GM23338 (cell line): ENCODE data around the gene CCDC32. TPM values are rescaled to one million over a fixed set of nuclear protein-coding genes. Genes with fewer than 3 reads are reported as not detected.

Source experiments
- ATAC-seq: fragments of 200-7000 bp; cut with Tn5 transposase; 3 replicates; pipeline ENCODE4 v1.9.1; 2020
- DNase-seq: peaks from one replicate; pipeline ENCODE4 v3.0.0-alpha.2; 2015; ENCODE audit warnings: low spot score
- H2AFZ ChIP-seq: fragments of 200-600 bp; sonication (generic); 2 replicates; pipeline ENCODE4 v1.8.0; 2016; ENCODE audit warnings: antibody characterized with exemption, mild to moderate bottlenecking, moderate library complexity
- H3F3A ChIP-seq: fragments of 200-600 bp; sonication (generic); replicated peaks from 2 replicates; pipeline ENCODE4 v1.8.0; 2017; ENCODE audit warnings: antibody characterized with exemption, mixed run types, low read depth
- H3K27ac ChIP-seq: fragments of 200-600 bp; sonication (generic); 2 replicates; pipeline ENCODE4 v1.6.1; 2016; ENCODE audit warnings: low read depth
- H3K27me3 ChIP-seq: fragments of 200-600 bp; sonication (generic); 2 replicates; pipeline ENCODE4 v1.8.0; 2016; ENCODE audit warnings: mild to moderate bottlenecking, mixed run types, moderate library complexity; ENCODE audit not compliant: insufficient read depth
- H3K36me3 ChIP-seq: fragments of 200-600 bp; sonication (generic); 2 replicates; pipeline ENCODE4 v1.8.0; 2016; ENCODE audit warnings: mild to moderate bottlenecking; ENCODE audit not compliant: insufficient read depth
- H3K4me1 ChIP-seq: fragments of 200-600 bp; sonication (generic); 2 replicates; pipeline ENCODE4 v1.8.0; 2016; ENCODE audit warnings: mild to moderate bottlenecking, moderate library complexity; ENCODE audit not compliant: insufficient read depth
- H3K4me2 ChIP-seq: fragments of 200-600 bp; sonication (generic); 2 replicates; pipeline ENCODE4 v1.7.1; 2017; ENCODE audit warnings: mixed run types
- H3K4me3 ChIP-seq: fragments of 200-600 bp; sonication (generic); 2 replicates; pipeline ENCODE4 v1.6.1; 2016; ENCODE audit warnings: mixed run types
- H3K79me2 ChIP-seq: fragments of 200-600 bp; sonication (generic); replicated peaks from 2 replicates; pipeline ENCODE4 v1.8.0; 2017; ENCODE audit warnings: mild to moderate bottlenecking; ENCODE audit not compliant: insufficient read depth
- H3K9me2 ChIP-seq: fragments of 200-600 bp; sonication (generic); 2 replicates; pipeline ENCODE4 v1.8.0; 2017; ENCODE audit not compliant: insufficient read depth
- H4K20me1 ChIP-seq: fragments of 200-600 bp; sonication (generic); replicated peaks from 2 replicates; pipeline ENCODE4 v1.8.0; 2017; ENCODE audit warnings: mild to moderate bottlenecking; ENCODE audit not compliant: insufficient read depth
- H3K27ac Mint-ChIP-seq: 2 replicates; pipeline ENCODE4 v1.8.0; 2020; ENCODE audit warnings: inconsistent platforms, mild to moderate bottlenecking, moderate library complexity, mixed read lengths
- H3K27me3 Mint-ChIP-seq: 3 replicates; pipeline ENCODE4 v1.8.0; 2022; ENCODE audit warnings: low read depth, mild to moderate bottlenecking, moderate library complexity, mixed read lengths, inconsistent platforms; ENCODE audit not compliant: insufficient read depth, poor library complexity
- H3K36me3 Mint-ChIP-seq: 3 replicates; pipeline ENCODE4 v1.8.0; 2021; ENCODE audit warnings: low read depth, mild to moderate bottlenecking, inconsistent platforms, moderate library complexity, mixed read lengths
- H3K4me1 Mint-ChIP-seq: 3 replicates; pipeline ENCODE4 v1.8.0; 2020; ENCODE audit warnings: mild to moderate bottlenecking, inconsistent platforms, mixed read lengths
- H3K4me3 Mint-ChIP-seq: 3 replicates; pipeline ENCODE4 v1.8.0; 2021; ENCODE audit warnings: moderate library complexity, mild to moderate bottlenecking, inconsistent platforms, mixed read lengths
- H3K9me3 Mint-ChIP-seq: 3 replicates; pipeline ENCODE4 v1.8.0; 2020; ENCODE audit warnings: moderate library complexity, mild to moderate bottlenecking, inconsistent platforms, mixed read lengths
- CREB1 ChIP-seq: fragments of 250-450 bp; sonication (Bioruptor Pico); IDR thresholded peaks from 2 replicates; pipeline ENCODE4 v1.5.0; 2020; ENCODE audit warnings: low read depth, mild to moderate bottlenecking, moderate library complexity
- CTCF ChIP-seq, 2 experiments: fragments of 200-600 bp in 1 of 2; sonication (generic) in 1 of 2; conservative IDR thresholded peaks; 2 replicates each; pipeline versions ENCODE4 v1.5.1 to v1.6.1; 2016 to 2017; ENCODE audit warnings: antibody characterized with exemption in 2 of 2, low read depth in 2 of 2, mild to moderate bottlenecking in 2 of 2, moderate library complexity in 1 of 2
- ETS1 ChIP-seq: IDR thresholded peaks from 2 replicates; pipeline ENCODE4 v1.6.1; 2016; ENCODE audit warnings: antibody characterized with exemption
- EZH2phosphoT487 ChIP-seq: fragments of 200-600 bp; sonication (generic); IDR thresholded peaks from one replicate; pipeline ENCODE4 v1.8.1; 2018; ENCODE audit warnings: antibody characterized with exemption; ENCODE audit not compliant: unreplicated experiment
- NANOG ChIP-seq: IDR thresholded peaks from 2 replicates; pipeline ENCODE4 v1.6.1; 2016; ENCODE audit warnings: antibody characterized with exemption, borderline replicate concordance
- ZNF114 ChIP-seq: fragments of 250-450 bp; sonication (Bioruptor Pico); IDR thresholded peaks from 2 replicates; pipeline ENCODE4 v1.5.0; 2020; ENCODE audit warnings: mild to moderate bottlenecking, moderate library complexity
- ZNF331 ChIP-seq: fragments of 250-450 bp; sonication (Bioruptor Pico); IDR thresholded peaks from 2 replicates; pipeline ENCODE4 v1.5.0; 2020; ENCODE audit warnings: low read depth, mild to moderate bottlenecking, moderate library complexity
- polyA plus RNA-seq: library from polyadenylated mRNA; unstranded; fragments of >200 nt; fragmentation: Nextera tagmentation; extraction: Ambion mirVana; gene quantifications from 2 replicates; pipeline ENCODE4 v1.2.1, GENCODE V29; 2016
- total RNA-seq: library from RNA; depleted of rRNA; stranded (reverse); fragments of >200 nt; shearing (Covaris generic); gene quantifications from 2 replicates; pipeline ENCODE4 v1.2.3, GENCODE V29; 2014
- TF ChIP-seq, protein P1 (sequence below): IDR thresholded peaks from one replicate; pipeline ENCODE4 v1.6.1; 2018; ENCODE audit warnings: antibody characterized with exemption; ENCODE audit not compliant: unreplicated experiment
- TF ChIP-seq, protein P2 (sequence below): fragments of 250-450 bp; sonication (Bioruptor Pico); IDR thresholded peaks from 2 replicates; pipeline ENCODE4 v1.5.0; 2020; ENCODE audit warnings: mild to moderate bottlenecking, moderate library complexity

CCDC32 gene
- total and polyA plus RNA-seq, 2 experiments from 2014 or later = 13.8 to 15.4 TPM

- TF ChIP-seq ETS1 = no peak
- no peak for TF ChIP-seq EZH2phosphoT487
- no peak for TF ChIP-seq NANOG
- TF ChIP-seq, protein P1, sequence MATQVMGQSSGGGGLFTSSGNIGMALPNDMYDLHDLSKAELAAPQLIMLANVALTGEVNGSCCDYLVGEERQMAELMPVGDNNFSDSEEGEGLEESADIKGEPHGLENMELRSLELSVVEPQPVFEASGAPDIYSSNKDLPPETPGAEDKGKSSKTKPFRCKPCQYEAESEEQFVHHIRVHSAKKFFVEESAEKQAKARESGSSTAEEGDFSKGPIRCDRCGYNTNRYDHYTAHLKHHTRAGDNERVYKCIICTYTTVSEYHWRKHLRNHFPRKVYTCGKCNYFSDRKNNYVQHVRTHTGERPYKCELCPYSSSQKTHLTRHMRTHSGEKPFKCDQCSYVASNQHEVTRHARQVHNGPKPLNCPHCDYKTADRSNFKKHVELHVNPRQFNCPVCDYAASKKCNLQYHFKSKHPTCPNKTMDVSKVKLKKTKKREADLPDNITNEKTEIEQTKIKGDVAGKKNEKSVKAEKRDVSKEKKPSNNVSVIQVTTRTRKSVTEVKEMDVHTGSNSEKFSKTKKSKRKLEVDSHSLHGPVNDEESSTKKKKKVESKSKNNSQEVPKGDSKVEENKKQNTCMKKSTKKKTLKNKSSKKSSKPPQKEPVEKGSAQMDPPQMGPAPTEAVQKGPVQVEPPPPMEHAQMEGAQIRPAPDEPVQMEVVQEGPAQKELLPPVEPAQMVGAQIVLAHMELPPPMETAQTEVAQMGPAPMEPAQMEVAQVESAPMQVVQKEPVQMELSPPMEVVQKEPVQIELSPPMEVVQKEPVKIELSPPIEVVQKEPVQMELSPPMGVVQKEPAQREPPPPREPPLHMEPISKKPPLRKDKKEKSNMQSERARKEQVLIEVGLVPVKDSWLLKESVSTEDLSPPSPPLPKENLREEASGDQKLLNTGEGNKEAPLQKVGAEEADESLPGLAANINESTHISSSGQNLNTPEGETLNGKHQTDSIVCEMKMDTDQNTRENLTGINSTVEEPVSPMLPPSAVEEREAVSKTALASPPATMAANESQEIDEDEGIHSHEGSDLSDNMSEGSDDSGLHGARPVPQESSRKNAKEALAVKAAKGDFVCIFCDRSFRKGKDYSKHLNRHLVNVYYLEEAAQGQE = no peak
Observed at GRCh38 chr15:40516322-40516721, 48.5 kb downstream of the CCDC32 start (continued).

GRCh38 chr15:40513609-40514008 is 51.2 kb downstream of the CCDC32 start:
- H3K4me3 Mint-ChIP-seq = no peak overlapping the region
- H3K27ac ChIP-seq = no peak overlapping the region
- H3K4me3 ChIP-seq = no peak overlapping the region
- peaks cover 5% of the 10 kb centered on the region for H3F3A ChIP-seq
- no peaks in the 10 kb centered on the region for H3K79me2 ChIP-seq
- H3K27ac Mint-ChIP-seq = no peak overlapping the region
- no peaks in the 10 kb centered on the region for H3K9me2 ChIP-seq
- ATAC-seq (no peak), DNase-seq (no peak)
- H4K20me1 ChIP-seq = no peaks in the 10 kb centered on the region
- H3K27me3 ChIP-seq = peaks cover 34% of the 10 kb centered on the region
- H3K27me3 Mint-ChIP-seq = peaks cover 26% of the 10 kb centered on the region
- H3K4me1 ChIP-seq = 0 out of 2 replicates have a peak, but pooled peaks cover 8% of the 10 kb centered on the region
- no peak overlapping the region for H3K4me2 ChIP-seq
- H2AFZ ChIP-seq = no peak overlapping the region; the same call in 1 of the 2 replicates
- no peaks in the 10 kb centered on the region for H3K36me3 ChIP-seq
- H3K4me1 Mint-ChIP-seq = peaks cover 14% of the 10 kb centered on the region
- H3K9me3 Mint-ChIP-seq = no peaks in the 10 kb centered on the region; the same call in 2 of the 3 replicates
- H3K36me3 Mint-ChIP-seq = no peaks in the 10 kb centered on the region; the same call in 2 of the 3 replicates
- no peak for TF ChIP-seq CREB1
- TF ChIP-seq CTCF (conservative IDR thresholded peaks at IDR 0.05; ENCODE audit: low read depth in 2 of 2) = no peak
- TF ChIP-seq ZNF331 (CRISPR knock-in tag) = no peak
- TF ChIP-seq, protein P2, sequence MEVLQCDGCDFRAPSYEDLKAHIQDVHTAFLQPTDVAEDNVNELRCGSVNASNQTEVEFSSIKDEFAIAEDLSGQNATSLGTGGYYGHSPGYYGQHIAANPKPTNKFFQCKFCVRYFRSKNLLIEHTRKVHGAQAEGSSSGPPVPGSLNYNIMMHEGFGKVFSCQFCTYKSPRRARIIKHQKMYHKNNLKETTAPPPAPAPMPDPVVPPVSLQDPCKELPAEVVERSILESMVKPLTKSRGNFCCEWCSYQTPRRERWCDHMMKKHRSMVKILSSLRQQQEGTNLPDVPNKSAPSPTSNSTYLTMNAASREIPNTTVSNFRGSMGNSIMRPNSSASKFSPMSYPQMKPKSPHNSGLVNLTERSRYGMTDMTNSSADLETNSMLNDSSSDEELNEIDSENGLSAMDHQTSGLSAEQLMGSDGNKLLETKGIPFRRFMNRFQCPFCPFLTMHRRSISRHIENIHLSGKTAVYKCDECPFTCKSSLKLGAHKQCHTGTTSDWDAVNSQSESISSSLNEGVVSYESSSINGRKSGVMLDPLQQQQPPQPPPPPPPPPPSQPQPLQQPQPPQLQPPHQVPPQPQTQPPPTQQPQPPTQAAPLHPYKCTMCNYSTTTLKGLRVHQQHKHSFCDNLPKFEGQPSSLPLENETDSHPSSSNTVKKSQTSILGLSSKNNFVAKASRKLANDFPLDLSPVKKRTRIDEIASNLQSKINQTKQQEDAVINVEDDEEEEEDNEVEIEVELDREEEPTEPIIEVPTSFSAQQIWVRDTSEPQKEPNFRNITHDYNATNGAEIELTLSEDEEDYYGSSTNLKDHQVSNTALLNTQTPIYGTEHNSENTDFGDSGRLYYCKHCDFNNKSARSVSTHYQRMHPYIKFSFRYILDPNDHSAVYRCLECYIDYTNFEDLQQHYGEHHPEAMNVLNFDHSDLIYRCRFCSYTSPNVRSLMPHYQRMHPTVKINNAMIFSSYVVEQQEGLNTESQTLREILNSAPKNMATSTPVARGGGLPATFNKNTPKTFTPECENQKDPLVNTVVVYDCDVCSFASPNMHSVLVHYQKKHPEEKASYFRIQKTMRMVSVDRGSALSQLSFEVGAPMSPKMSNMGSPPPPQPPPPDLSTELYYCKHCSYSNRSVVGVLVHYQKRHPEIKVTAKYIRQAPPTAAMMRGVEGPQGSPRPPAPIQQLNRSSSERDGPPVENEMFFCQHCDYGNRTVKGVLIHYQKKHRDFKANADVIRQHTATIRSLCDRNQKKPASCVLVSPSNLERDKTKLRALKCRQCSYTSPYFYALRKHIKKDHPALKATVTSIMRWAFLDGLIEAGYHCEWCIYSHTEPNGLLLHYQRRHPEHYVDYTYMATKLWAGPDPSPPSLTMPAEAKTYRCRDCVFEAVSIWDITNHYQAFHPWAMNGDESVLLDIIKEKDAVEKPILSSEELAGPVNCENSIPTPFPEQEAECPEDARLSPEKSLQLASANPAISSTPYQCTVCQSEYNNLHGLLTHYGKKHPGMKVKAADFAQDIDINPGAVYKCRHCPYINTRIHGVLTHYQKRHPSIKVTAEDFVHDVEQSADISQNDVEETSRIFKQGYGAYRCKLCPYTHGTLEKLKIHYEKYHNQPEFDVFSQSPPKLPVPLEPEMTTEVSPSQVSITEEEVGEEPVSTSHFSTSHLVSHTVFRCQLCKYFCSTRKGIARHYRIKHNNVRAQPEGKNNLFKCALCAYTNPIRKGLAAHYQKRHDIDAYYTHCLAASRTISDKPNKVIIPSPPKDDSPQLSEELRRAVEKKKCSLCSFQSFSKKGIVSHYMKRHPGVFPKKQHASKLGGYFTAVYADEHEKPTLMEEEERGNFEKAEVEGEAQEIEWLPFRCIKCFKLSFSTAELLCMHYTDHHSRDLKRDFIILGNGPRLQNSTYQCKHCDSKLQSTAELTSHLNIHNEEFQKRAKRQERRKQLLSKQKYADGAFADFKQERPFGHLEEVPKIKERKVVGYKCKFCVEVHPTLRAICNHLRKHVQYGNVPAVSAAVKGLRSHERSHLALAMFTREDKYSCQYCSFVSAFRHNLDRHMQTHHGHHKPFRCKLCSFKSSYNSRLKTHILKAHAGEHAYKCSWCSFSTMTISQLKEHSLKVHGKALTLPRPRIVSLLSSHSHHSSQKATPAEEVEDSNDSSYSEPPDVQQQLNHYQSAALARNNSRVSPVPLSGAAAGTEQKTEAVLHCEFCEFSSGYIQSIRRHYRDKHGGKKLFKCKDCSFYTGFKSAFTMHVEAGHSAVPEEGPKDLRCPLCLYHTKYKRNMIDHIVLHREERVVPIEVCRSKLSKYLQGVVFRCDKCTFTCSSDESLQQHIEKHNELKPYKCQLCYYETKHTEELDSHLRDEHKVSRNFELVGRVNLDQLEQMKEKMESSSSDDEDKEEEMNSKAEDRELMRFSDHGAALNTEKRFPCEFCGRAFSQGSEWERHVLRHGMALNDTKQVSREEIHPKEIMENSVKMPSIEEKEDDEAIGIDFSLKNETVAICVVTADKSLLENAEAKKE = no peak
- TF ChIP-seq ZNF114 = no peak
- TF ChIP-seq NANOG = no peak
